Measurements from ENCODE around the gene RABL3.

DNA sequence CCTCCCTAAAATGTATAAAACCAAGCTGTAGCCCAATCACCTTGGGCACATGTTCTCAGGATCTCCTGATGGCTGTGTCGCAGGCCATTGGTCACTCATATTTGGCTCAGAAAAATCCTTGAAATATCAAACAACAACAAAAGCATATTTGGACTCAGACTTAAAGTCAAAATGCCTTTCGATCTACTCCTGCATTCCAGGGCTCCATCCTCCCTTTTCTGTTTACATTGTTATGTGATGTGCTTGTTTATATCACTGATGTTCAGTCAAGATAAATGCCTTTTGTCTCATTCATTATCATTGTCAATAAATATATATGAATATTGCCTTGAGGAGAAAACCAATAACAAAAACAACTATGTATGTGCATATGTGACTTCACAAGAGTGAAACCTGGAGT lies 92.0 kb downstream of the RABL3 start:
- TF ChIP-seq, protein P1, sequence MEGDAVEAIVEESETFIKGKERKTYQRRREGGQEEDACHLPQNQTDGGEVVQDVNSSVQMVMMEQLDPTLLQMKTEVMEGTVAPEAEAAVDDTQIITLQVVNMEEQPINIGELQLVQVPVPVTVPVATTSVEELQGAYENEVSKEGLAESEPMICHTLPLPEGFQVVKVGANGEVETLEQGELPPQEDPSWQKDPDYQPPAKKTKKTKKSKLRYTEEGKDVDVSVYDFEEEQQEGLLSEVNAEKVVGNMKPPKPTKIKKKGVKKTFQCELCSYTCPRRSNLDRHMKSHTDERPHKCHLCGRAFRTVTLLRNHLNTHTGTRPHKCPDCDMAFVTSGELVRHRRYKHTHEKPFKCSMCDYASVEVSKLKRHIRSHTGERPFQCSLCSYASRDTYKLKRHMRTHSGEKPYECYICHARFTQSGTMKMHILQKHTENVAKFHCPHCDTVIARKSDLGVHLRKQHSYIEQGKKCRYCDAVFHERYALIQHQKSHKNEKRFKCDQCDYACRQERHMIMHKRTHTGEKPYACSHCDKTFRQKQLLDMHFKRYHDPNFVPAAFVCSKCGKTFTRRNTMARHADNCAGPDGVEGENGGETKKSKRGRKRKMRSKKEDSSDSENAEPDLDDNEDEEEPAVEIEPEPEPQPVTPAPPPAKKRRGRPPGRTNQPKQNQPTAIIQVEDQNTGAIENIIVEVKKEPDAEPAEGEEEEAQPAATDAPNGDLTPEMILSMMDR (conservative IDR thresholded peaks at IDR 0.05 in 1 of 2, IDR thresholded peaks at IDR 0.05 in 1 of 2; ENCODE audit: low read depth in 1 of 2, low read length in 2 of 2): no peak
- TF ChIP-seq EZH2 (IDR thresholded peaks at IDR 0.05; ENCODE audit: low read length, missing control alignments): no peak

Data from fibroblast of lung (primary cell).